Neural cell (in vitro differentiated cells): ENCODE measurements around the gene RHOT1. TPM values are rescaled to one million over a fixed set of nuclear protein-coding genes. Genes with fewer than 3 reads are reported as not detected.

Experiments
- H2AFZ ChIP-seq: fragments of 200-600, 300-800 bp; sonication (generic), shearing (Covaris generic); 2 replicates; pipeline ENCODE4 v1.6.0; 2014; ENCODE audit warnings: low read depth, mild to moderate bottlenecking, antibody characterized with exemption, low read length, moderate library complexity
- H3F3A ChIP-seq: fragments of 200-600 bp; shearing (Covaris generic); 2 replicates; pipeline ENCODE4 v1.6.1; 2016; ENCODE audit warnings: mild to moderate bottlenecking, moderate library complexity, mixed read lengths, antibody characterized with exemption, low read length; ENCODE audit not compliant: insufficient read depth, poor library complexity, severe bottlenecking
- H3K27ac ChIP-seq: fragments of 200-600, 300-800 bp; sonication (generic), shearing (Covaris generic); 2 replicates; pipeline ENCODE4 v1.5.1; 2014; ENCODE audit warnings: mild to moderate bottlenecking, low read length, moderate library complexity
- H3K27me3 ChIP-seq: fragments of 300-800, 200-600 bp; sonication (generic), shearing (Covaris generic); 2 replicates; pipeline ENCODE4 v1.6.0; 2014; ENCODE audit warnings: mild to moderate bottlenecking, low read depth, low read length, moderate library complexity; ENCODE audit not compliant: insufficient read depth
- H3K36me3 ChIP-seq: fragments of 300-800, 200-600 bp; sonication (generic), shearing (Covaris generic); 2 replicates; pipeline ENCODE4 v1.5.1; 2014; ENCODE audit warnings: mild to moderate bottlenecking, antibody characterized with exemption, low read length, moderate library complexity; ENCODE audit not compliant: insufficient read depth
- H3K4me2 ChIP-seq: fragments of 300-800, 200-600 bp; sonication (generic), shearing (Covaris generic); 2 replicates; pipeline ENCODE4 v1.6.0; 2014; ENCODE audit warnings: mild to moderate bottlenecking, low read length
- H3K4me3 ChIP-seq: fragments of 300-800, 200-600 bp; sonication (generic), shearing (Covaris generic); 2 replicates; pipeline ENCODE4 v1.5.1; 2014; ENCODE audit warnings: mild to moderate bottlenecking, low read length, moderate library complexity
- H3K79me2 ChIP-seq: fragments of 200-600 bp; shearing (Covaris generic); replicated peaks from 2 replicates; pipeline ENCODE4 v1.6.0; 2014; ENCODE audit warnings: mild to moderate bottlenecking, low read length, moderate library complexity; ENCODE audit not compliant: insufficient read depth
- H3K9ac ChIP-seq: fragments of 300-800, 200-600 bp; sonication (generic), shearing (Covaris generic); 2 replicates; pipeline ENCODE4 v1.6.1; 2016; ENCODE audit warnings: mild to moderate bottlenecking, low read length, mixed read lengths
- H3K9me2 ChIP-seq: fragments of 200-600 bp; shearing (Covaris generic); 2 replicates; pipeline ENCODE4 v1.6.1; 2016; ENCODE audit warnings: mild to moderate bottlenecking, low read length, mixed read lengths; ENCODE audit not compliant: insufficient read depth
- H3K9me3 ChIP-seq: fragments of 200-600, 300-800 bp; sonication (generic), shearing (Covaris generic); 2 replicates; pipeline ENCODE4 v1.6.1; 2016; ENCODE audit warnings: mild to moderate bottlenecking, mixed run types, low read length, moderate library complexity, mixed read lengths
- H4K20me1 ChIP-seq: fragments of 200-600 bp; shearing (Covaris generic); 2 replicates; pipeline ENCODE4 v1.6.1; 2016; ENCODE audit warnings: mild to moderate bottlenecking, mixed run types; ENCODE audit not compliant: insufficient read depth
- EP300 ChIP-seq: fragments of 450-650 bp; conservative IDR thresholded peaks from 2 replicates; pipeline ENCODE4 v1.6.1; 2014; ENCODE audit warnings: antibody characterized with exemption, mild to moderate bottlenecking, moderate library complexity; ENCODE audit not compliant: poor library complexity, severe bottlenecking
- EZH2 ChIP-seq: fragments of 200-600, 300-800 bp; shearing (Covaris generic), sonication (generic); IDR thresholded peaks from 2 replicates; pipeline ENCODE4 v1.6.1; 2014; ENCODE audit warnings: antibody characterized with exemption, low read length, borderline replicate concordance, mild to moderate bottlenecking; ENCODE audit not compliant: insufficient read depth, poor library complexity, severe bottlenecking
- MXI1 ChIP-seq: fragments of 450-650 bp; conservative IDR thresholded peaks from 2 replicates; pipeline ENCODE4 v1.6.1; 2014; ENCODE audit warnings: antibody characterized with exemption, mild to moderate bottlenecking; ENCODE audit not compliant: poor library complexity, severe bottlenecking
- POLR2AphosphoS5 ChIP-seq: IDR thresholded peaks from 2 replicates; pipeline ENCODE4 v1.6.1; 2012
- RAD21 ChIP-seq: fragments of 450-650 bp; conservative IDR thresholded peaks from 2 replicates; pipeline ENCODE4 v1.6.1; 2014; ENCODE audit warnings: antibody characterized with exemption, mild to moderate bottlenecking, moderate library complexity
- SMC3 ChIP-seq: fragments of 450-650 bp; conservative IDR thresholded peaks from 2 replicates; pipeline ENCODE4 v1.6.1; 2014; ENCODE audit warnings: antibody characterized with exemption, mild to moderate bottlenecking, moderate library complexity; ENCODE audit not compliant: poor library complexity
- TAF1 ChIP-seq: IDR thresholded peaks from 2 replicates; pipeline ENCODE4 v1.6.1; 2012; ENCODE audit warnings: low read depth
- polyA plus RNA-seq: library from polyadenylated mRNA; depleted of rRNA; stranded (reverse); fragments of >200 nt; gene quantifications from 2 replicates; pipeline ENCODE4 v1.2.3, GENCODE V29; 2014
- TF ChIP-seq, protein P1 (sequence below): IDR thresholded peaks from 2 replicates; pipeline ENCODE4 v1.6.1; 2012; ENCODE audit warnings: borderline replicate concordance
- TF ChIP-seq, protein P2 (sequence below): fragments of 450-650 bp; IDR thresholded peaks from 2 replicates; pipeline ENCODE4 v1.5.1; 2014; ENCODE audit warnings: antibody characterized with exemption, mild to moderate bottlenecking, moderate library complexity; ENCODE audit not compliant: poor library complexity, severe bottlenecking

The RHOT1 gene
- polyA plus RNA-seq, 1 donor from 2014 or later: 99.1 TPM

DNA sequence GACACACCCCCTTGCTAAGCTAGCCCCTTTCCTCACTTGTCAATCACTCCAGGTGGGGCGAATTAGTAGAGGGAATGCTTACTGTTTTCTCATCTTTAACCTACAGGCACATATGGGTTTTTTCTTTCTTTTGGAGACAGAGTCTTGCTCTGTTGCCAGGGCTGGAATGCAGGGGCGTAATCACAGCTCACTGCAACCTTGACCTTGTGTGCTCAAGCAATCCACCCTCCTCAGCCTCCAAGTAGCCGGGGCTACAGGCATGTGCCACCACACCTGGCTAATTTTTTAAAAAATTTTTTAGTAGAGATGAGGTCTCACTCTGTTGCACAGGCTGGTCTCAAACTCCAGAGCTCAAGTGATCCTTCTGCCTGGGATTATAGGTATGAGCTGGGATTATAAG, 84.6 kb downstream of the RHOT1 start:
- Histone ChIP-seq H4K20me1 (no peaks in the 10 kb centered on the region), H3K9ac (no peak overlapping the region), H3K79me2 (no peaks in the 10 kb centered on the region), H3K36me3 (no peaks in the 10 kb centered on the region), H3K27ac (no peak overlapping the region), H3K27me3 (no peaks in the 10 kb centered on the region), H3K4me3 (no peak overlapping the region), H3K9me2 (no peaks in the 10 kb centered on the region), H2AFZ (no peak overlapping the region), H3F3A (no peaks in the 10 kb centered on the region), H3K9me3 (no peaks in the 10 kb centered on the region), H3K4me2 (no peak overlapping the region)
- no peak for TF ChIP-seq TAF1
- TF ChIP-seq, protein P1, sequence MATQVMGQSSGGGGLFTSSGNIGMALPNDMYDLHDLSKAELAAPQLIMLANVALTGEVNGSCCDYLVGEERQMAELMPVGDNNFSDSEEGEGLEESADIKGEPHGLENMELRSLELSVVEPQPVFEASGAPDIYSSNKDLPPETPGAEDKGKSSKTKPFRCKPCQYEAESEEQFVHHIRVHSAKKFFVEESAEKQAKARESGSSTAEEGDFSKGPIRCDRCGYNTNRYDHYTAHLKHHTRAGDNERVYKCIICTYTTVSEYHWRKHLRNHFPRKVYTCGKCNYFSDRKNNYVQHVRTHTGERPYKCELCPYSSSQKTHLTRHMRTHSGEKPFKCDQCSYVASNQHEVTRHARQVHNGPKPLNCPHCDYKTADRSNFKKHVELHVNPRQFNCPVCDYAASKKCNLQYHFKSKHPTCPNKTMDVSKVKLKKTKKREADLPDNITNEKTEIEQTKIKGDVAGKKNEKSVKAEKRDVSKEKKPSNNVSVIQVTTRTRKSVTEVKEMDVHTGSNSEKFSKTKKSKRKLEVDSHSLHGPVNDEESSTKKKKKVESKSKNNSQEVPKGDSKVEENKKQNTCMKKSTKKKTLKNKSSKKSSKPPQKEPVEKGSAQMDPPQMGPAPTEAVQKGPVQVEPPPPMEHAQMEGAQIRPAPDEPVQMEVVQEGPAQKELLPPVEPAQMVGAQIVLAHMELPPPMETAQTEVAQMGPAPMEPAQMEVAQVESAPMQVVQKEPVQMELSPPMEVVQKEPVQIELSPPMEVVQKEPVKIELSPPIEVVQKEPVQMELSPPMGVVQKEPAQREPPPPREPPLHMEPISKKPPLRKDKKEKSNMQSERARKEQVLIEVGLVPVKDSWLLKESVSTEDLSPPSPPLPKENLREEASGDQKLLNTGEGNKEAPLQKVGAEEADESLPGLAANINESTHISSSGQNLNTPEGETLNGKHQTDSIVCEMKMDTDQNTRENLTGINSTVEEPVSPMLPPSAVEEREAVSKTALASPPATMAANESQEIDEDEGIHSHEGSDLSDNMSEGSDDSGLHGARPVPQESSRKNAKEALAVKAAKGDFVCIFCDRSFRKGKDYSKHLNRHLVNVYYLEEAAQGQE: no peak
- TF ChIP-seq MXI1: no peak
- TF ChIP-seq, protein P2, sequence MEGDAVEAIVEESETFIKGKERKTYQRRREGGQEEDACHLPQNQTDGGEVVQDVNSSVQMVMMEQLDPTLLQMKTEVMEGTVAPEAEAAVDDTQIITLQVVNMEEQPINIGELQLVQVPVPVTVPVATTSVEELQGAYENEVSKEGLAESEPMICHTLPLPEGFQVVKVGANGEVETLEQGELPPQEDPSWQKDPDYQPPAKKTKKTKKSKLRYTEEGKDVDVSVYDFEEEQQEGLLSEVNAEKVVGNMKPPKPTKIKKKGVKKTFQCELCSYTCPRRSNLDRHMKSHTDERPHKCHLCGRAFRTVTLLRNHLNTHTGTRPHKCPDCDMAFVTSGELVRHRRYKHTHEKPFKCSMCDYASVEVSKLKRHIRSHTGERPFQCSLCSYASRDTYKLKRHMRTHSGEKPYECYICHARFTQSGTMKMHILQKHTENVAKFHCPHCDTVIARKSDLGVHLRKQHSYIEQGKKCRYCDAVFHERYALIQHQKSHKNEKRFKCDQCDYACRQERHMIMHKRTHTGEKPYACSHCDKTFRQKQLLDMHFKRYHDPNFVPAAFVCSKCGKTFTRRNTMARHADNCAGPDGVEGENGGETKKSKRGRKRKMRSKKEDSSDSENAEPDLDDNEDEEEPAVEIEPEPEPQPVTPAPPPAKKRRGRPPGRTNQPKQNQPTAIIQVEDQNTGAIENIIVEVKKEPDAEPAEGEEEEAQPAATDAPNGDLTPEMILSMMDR: no peak
- no peak for TF ChIP-seq EZH2
- no peak for TF ChIP-seq RAD21
- no peak for TF ChIP-seq SMC3
- TF ChIP-seq EP300: no peak
- TF ChIP-seq POLR2AphosphoS5: no peak

GRCh38 chr17:32227910-32228309, 85.6 kb downstream of the RHOT1 start:
- no peaks in the 10 kb centered on the region for H4K20me1 ChIP-seq
- no peaks in the 10 kb centered on the region for H3F3A ChIP-seq
- no peak overlapping the region for H2AFZ ChIP-seq
- H3K27me3 ChIP-seq: no peaks in the 10 kb centered on the region
- H3K36me3 ChIP-seq: no peaks in the 10 kb centered on the region
- TF ChIP-seq EZH2 (no peak), TAF1 (no peak), RAD21 (no peak), EP300 (no peak), SMC3 (no peak), POLR2AphosphoS5 (no peak), MXI1 (no peak)
- TF ChIP-seq, protein P1: no peak
- TF ChIP-seq, protein P2: no peak
- H3K4me3 ChIP-seq: no peak overlapping the region
- no peak overlapping the region for H3K9ac ChIP-seq
- H3K27ac ChIP-seq: no peak overlapping the region
- H3K79me2 ChIP-seq: no peaks in the 10 kb centered on the region
- H3K9me2 ChIP-seq: no peaks in the 10 kb centered on the region
- no peaks in the 10 kb centered on the region for H3K9me3 ChIP-seq
- no peak overlapping the region for H3K4me2 ChIP-seq
